ENCODE data around the gene ABCD2. TPM values are rescaled to one million over a fixed set of nuclear protein-coding genes. Genes with fewer than 3 reads are reported as not detected.

Gene ABCD2
- total and polyA plus RNA-seq, 9 of the 15 experiments (the other 6 are each of a cell fraction or from before 2014, with no cell fraction given) = 0.01 to 0.08 (median 0.04) TPM; not detected in 3

GRCh38 chr12:39503439-39503838, 116.2 kb downstream of the ABCD2 start:
- no peak for FAIRE-seq
- no peak overlapping the region for H3K4me2 ChIP-seq (ENCODE audit: insufficient read depth, low read length)
- H3K4me3 ChIP-seq = no peak overlapping the region
- no peak overlapping the region for H2AFZ ChIP-seq (ENCODE audit: low read depth, low read length)
- intact Hi-C loops (cut with micrococcal nuclease) (no loop called here), in situ Hi-C loops (cut with MboI) (no loop called here)
- no peak overlapping the region for H3K9ac ChIP-seq (ENCODE audit: insufficient read depth in 1 of 2, low read depth in 2 of 2, low read length in 2 of 2)
- ChIA-PET CTCF (ENCODE audit: low intra/inter-chr PET ratio) (no interaction called here), POLR2A (interaction anchor here (0.9 kb wide), 1 partner anchor 11 kb away, joined by 3 read pairs; no protein-coding TSS in a partner anchor)
- no peak for DNase-seq (ENCODE audit: extremely low read depth in 1 of 4, low spot score in 3 of 4)
- no TSS peak for BruUV-seq (replicated peaks)
- no peaks in the 10 kb centered on the region for H4K20me1 ChIP-seq (replicated peaks; ENCODE audit: control insufficient read depth, insufficient read depth, low read length)
- H3K9me1 ChIP-seq (ENCODE audit: control insufficient read depth, insufficient read depth, low read length) = no peaks in the 10 kb centered on the region
- H3K36me3 ChIP-seq (ENCODE audit: control insufficient read depth, insufficient read depth, low read length) = no peaks in the 10 kb centered on the region
- 80% methylated on average over 1 of the region's 1 CpG for WGBS (ENCODE audit: insufficient coverage, low coverage, missing lambda C conversion rate)
- ATAC-seq = peak; percentile 81
- TF ChIP-seq PYGO2 (tag; IDR thresholded peaks at IDR 0.05) (no peak), HMBOX1 (IDR thresholded peaks at IDR 0.05) (peak; percentile 56; the same call in 1 of the 2 replicates), GTF2B (IDR thresholded peaks at IDR 0.05; ENCODE audit: extremely low read depth, insufficient read length) (no peak), CTCF (IDR thresholded peaks at IDR 0.05 in 2 of 3, conservative IDR thresholded peaks at IDR 0.05 in 1 of 3; ENCODE audit: insufficient read depth in 2 of 3, low read depth in 1 of 3, low read length in 3 of 3) (0 out of 6 replicates have a peak, but pooled peaks of 1 of the 3 experiments have one; percentile 17), ELF1 (tag; IDR thresholded peaks at IDR 0.05) (no peak)
- H3K27me3 ChIP-seq (ENCODE audit: control insufficient read depth in 2 of 2, insufficient read depth in 2 of 2, low read length in 2 of 2) = no peaks in the 10 kb centered on the region
- H3K79me2 ChIP-seq (ENCODE audit: control insufficient read depth, insufficient read depth, low read length) = no peaks in the 10 kb centered on the region
- H3K4me1 ChIP-seq (replicated peaks in 1 of 2; ENCODE audit: control insufficient read depth in 2 of 2, insufficient read depth in 2 of 2, low read length in 2 of 2) = peaks cover 0 to 5% of the 10 kb centered on the region in 2 experiments; a peak in 2 of 5 replicates
- H3K27ac ChIP-seq (ENCODE audit: extremely low read depth, low read depth, low read length) = no peak overlapping the region
- no peaks in the 10 kb centered on the region for H3K9me3 ChIP-seq (replicated peaks; ENCODE audit: control insufficient read depth, insufficient read depth, low read depth, low read length)
